Astrocyte (in vitro differentiated cells and primary cell): Measurements from ENCODE around the gene OTUD6A. TPM values are rescaled to one million over a fixed set of nuclear protein-coding genes. Genes with fewer than 3 reads are reported as not detected.

Source experiments
- DNase-seq: peaks from one replicate; pipeline ENCODE4 v3.0.0-alpha.2; 2010; ENCODE audit warnings: low read depth
- FAIRE-seq: peaks from 2 replicates; lab custom pipeline; 2011; peaks lifted over from hg19 to GRCh38; lab: Jason Lieb, UNC
- H2AFZ ChIP-seq: 2 replicates; pipeline ENCODE4 v1.6.0; 2012; ENCODE audit warnings: low read depth, low read length, inconsistent platforms
- H3K27ac ChIP-seq: 2 replicates; pipeline ENCODE4 v1.5.1; 2011; ENCODE audit warnings: low read depth, low read length, inconsistent platforms
- H3K27me3 ChIP-seq: 2 replicates; pipeline ENCODE4 v1.6.0; 2011; ENCODE audit warnings: low read length, inconsistent platforms; ENCODE audit not compliant: insufficient read depth
- H3K36me3 ChIP-seq: 2 replicates; pipeline ENCODE4 v1.5.1; 2011; ENCODE audit warnings: low read length, inconsistent platforms; ENCODE audit not compliant: insufficient read depth
- H3K4me1 ChIP-seq: 2 replicates; pipeline ENCODE4 v1.5.1; 2011; ENCODE audit warnings: low read length, inconsistent platforms; ENCODE audit not compliant: insufficient read depth
- H3K4me2 ChIP-seq: 2 replicates; pipeline ENCODE4 v1.6.0; 2012; ENCODE audit warnings: low read length, inconsistent platforms
- H3K4me3 ChIP-seq: 2 replicates; pipeline ENCODE4 v1.5.1; 2011; ENCODE audit warnings: low read depth, mild to moderate bottlenecking, low read length, inconsistent platforms; ENCODE audit not compliant: insufficient read depth
- H3K79me2 ChIP-seq: 2 replicates; pipeline ENCODE4 v1.6.0; 2012; ENCODE audit warnings: mild to moderate bottlenecking, low read length, inconsistent platforms; ENCODE audit not compliant: insufficient read depth
- H3K9ac ChIP-seq: 2 replicates; pipeline ENCODE4 v1.6.0; 2012; ENCODE audit warnings: mild to moderate bottlenecking, low read length, inconsistent platforms
- H3K9me3 ChIP-seq: 2 replicates; pipeline ENCODE4 v1.5.1; 2012; ENCODE audit warnings: low read depth, mild to moderate bottlenecking, low read length, inconsistent platforms; ENCODE audit not compliant: insufficient read depth
- H4K20me1 ChIP-seq: 2 replicates; pipeline ENCODE4 v1.6.0; 2012; ENCODE audit warnings: low read length, inconsistent platforms; ENCODE audit not compliant: insufficient read depth
- H3K27ac Mint-ChIP-seq: one replicate; pipeline ENCODE4 v1.8.0; 2021; ENCODE audit warnings: mild to moderate bottlenecking, mixed read lengths; ENCODE audit not compliant: unreplicated experiment
- H3K27me3 Mint-ChIP-seq: one replicate; pipeline ENCODE4 v1.8.0; 2021; ENCODE audit warnings: low read depth, mixed read lengths; ENCODE audit not compliant: unreplicated experiment
- H3K36me3 Mint-ChIP-seq: one replicate; pipeline ENCODE4 v1.8.0; 2021; ENCODE audit warnings: low read depth, mixed read lengths; ENCODE audit not compliant: unreplicated experiment
- H3K4me1 Mint-ChIP-seq: one replicate; pipeline ENCODE4 v1.8.0; 2021; ENCODE audit warnings: low read depth, mixed read lengths; ENCODE audit not compliant: unreplicated experiment
- H3K4me3 Mint-ChIP-seq: one replicate; pipeline ENCODE4 v1.8.0; 2021; ENCODE audit warnings: mild to moderate bottlenecking, moderate library complexity, mixed read lengths; ENCODE audit not compliant: unreplicated experiment
- H3K9me3 Mint-ChIP-seq: one replicate; pipeline ENCODE4 v1.8.0; 2021; ENCODE audit warnings: mild to moderate bottlenecking, mixed read lengths; ENCODE audit not compliant: unreplicated experiment
- CTCF ChIP-seq: IDR thresholded peaks from 2 replicates; pipeline ENCODE4 v1.5.1; 2011; ENCODE audit warnings: low read depth, mild to moderate bottlenecking, inconsistent platforms, low read length, moderate library complexity; ENCODE audit not compliant: insufficient read depth
- EZH2 ChIP-seq: IDR thresholded peaks from 2 replicates; pipeline ENCODE4 v1.6.1; 2012; ENCODE audit warnings: mild to moderate bottlenecking, low read length, inconsistent platforms; ENCODE audit not compliant: insufficient read depth
- total RNA-seq: library from RNA; stranded (reverse); gene quantifications from 2 replicates; pipeline ENCODE4 v1.2.1, GENCODE V29; 2021

OTUD6A gene
- total RNA-seq, 1 donor from 2014 or later = not detected

- peaks cover 4% of the 10 kb centered on the region for H3K4me1 ChIP-seq
- Mint-ChIP-seq H3K4me3 (no peak overlapping the region), H3K36me3 (no peaks in the 10 kb centered on the region), H3K9me3 (peaks cover 3% of the 10 kb centered on the region), H3K27me3 (peaks cover 5% of the 10 kb centered on the region), H3K27ac (no peak overlapping the region), H3K4me1 (peaks cover 2% of the 10 kb centered on the region)
- H3K27me3 ChIP-seq = no peaks in the 10 kb centered on the region
- H3K4me2 ChIP-seq = no peak overlapping the region
- H3K9me3 ChIP-seq = no peaks in the 10 kb centered on the region
- H3K9ac ChIP-seq = no peak overlapping the region
- H3K79me2 ChIP-seq = no peaks in the 10 kb centered on the region
- no peak for TF ChIP-seq CTCF
- TF ChIP-seq EZH2 = no peak
- H3K4me3 ChIP-seq = no peak overlapping the region
- H3K36me3 ChIP-seq = no peaks in the 10 kb centered on the region
- FAIRE-seq (no peak), DNase-seq (no peak)
- no peaks in the 10 kb centered on the region for H4K20me1 ChIP-seq
- no peak overlapping the region for H2AFZ ChIP-seq
- H3K27ac ChIP-seq = no peak overlapping the region
Observed at GRCh38 chrX:70049406-70049805, 12.9 kb upstream of the OTUD6A start.

DNA sequence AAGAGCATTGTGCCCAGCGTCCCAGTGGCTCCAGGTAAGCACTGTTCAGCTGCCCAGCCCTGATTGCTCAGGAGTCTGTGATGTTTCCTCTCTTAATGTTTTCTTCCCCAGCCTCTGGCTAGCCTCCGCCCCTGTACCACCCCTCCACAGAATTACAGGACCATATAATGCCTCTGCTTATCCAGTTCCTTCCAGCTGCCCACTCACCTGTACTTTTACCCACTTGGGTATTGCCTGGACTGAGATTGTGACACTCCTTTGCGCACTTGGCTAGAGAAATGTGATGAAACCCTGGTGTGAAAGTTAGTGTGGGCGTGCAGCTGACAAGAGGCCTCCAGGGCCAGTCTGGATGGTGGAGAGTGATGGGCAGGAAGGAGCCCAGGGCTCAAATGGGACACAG, 12.3 kb upstream of the OTUD6A start, which contains the start of gene AWAT2:
AWAT2 (minus strand) TSS at position 14 of the 400 bp plus-strand sequence; CDS start at position 8, 6 bp downstream.
- Histone ChIP-seq H2AFZ (no peak within 1 kb of the TSS), H3K27me3 (no peaks in the 10 kb centered on the region), H3K4me3 (no peak within 1 kb of the TSS), H3K9ac (no peak within 1 kb of the TSS), H4K20me1 (no peaks in the 10 kb centered on the region), H3K36me3 (no peaks in the 10 kb centered on the region), H3K9me3 (no peaks in the 10 kb centered on the region), H3K79me2 (no peaks in the 10 kb centered on the region), H3K27ac (no peak within 1 kb of the TSS), H3K4me1 (peaks cover 4% of the 10 kb centered on the region), H3K4me2 (no peak within 1 kb of the TSS)
- no peak for DNase-seq
- H3K27me3 Mint-ChIP-seq = peaks cover 5% of the 10 kb centered on the region
- no peak within 1 kb of the TSS for H3K27ac Mint-ChIP-seq
- no peak for FAIRE-seq
- no peaks in the 10 kb centered on the region for H3K36me3 Mint-ChIP-seq
- peaks cover 3% of the 10 kb centered on the region for H3K9me3 Mint-ChIP-seq
- no peak for TF ChIP-seq CTCF
- TF ChIP-seq EZH2 = no peak
- H3K4me3 Mint-ChIP-seq = no peak within 1 kb of the TSS
- no peaks in the 10 kb centered on the region for H3K4me1 Mint-ChIP-seq

DNA sequence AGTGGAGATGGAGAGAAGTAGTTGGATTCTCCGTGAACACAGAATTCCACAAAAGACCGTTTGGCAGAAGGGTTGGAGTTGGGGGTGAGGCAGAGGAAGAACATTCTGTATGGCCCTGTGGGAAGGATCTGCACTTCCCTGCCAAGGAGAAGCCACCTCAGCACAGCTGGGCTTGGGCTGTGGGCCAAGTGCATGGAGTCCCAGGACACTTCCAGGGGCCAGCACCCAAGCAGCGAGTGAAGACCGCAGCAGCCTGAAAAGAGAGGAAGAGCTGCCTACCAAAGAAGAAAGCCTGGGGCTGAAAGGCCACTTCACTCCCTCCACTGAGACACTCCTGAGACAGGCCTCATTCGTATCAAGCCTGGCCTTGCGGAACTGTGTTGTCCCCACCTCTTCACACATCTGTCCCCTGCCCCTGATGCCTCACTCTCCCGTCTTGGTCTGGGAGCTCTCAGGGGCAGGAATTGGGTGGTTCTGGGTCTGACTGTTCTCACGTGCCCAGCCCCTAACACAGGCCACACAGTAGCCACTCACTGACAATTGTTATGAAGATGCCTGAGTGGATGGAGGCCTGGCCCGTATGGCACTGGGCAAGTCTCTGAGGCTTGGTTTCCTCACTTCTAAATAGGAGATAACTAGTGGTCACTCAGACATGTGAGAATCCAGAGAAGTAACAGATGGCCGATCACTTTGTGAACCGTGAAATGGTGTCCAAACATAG, 9.2 kb upstream of the OTUD6A start:
- no peak overlapping the region for H3K4me2 ChIP-seq
- TF ChIP-seq CTCF (no peak), EZH2 (no peak)
- H3K27ac ChIP-seq = no peak overlapping the region
- H3K4me3 Mint-ChIP-seq = no peak overlapping the region
- H4K20me1 ChIP-seq = no peaks in the 10 kb centered on the region
- DNase-seq (no peak), FAIRE-seq (no peak)
- peaks cover 5% of the 10 kb centered on the region for H3K27me3 Mint-ChIP-seq
- H3K4me1 Mint-ChIP-seq = no peaks in the 10 kb centered on the region
- no peaks in the 10 kb centered on the region for H3K27me3 ChIP-seq
- no peak overlapping the region for H2AFZ ChIP-seq
- H3K4me1 ChIP-seq = no peaks in the 10 kb centered on the region
- H3K9ac ChIP-seq = no peak overlapping the region
- H3K36me3 Mint-ChIP-seq = no peaks in the 10 kb centered on the region
- H3K36me3 ChIP-seq = no peaks in the 10 kb centered on the region
- H3K79me2 ChIP-seq = no peaks in the 10 kb centered on the region
- no peak overlapping the region for H3K27ac Mint-ChIP-seq
- H3K9me3 Mint-ChIP-seq = peaks cover 3% of the 10 kb centered on the region
- no peaks in the 10 kb centered on the region for H3K9me3 ChIP-seq
- H3K4me3 ChIP-seq = no peak overlapping the region
